K562 (cell line): ENCODE results near the gene NEDD8. TPM values are rescaled to one million over a fixed set of nuclear protein-coding genes. Genes with fewer than 3 reads are reported as not detected.
"Not testable (repeated sequence)": the region's sequence is repeated elsewhere in the genome, so short reads cannot be mapped to it uniquely, and the experiment has no call there.

ENCODE experiments used
- ATAC-seq: fragments of 200-7000 bp; cut with Tn5 transposase; 3 replicates; pipeline ENCODE4 v1.9.1; 2020; ENCODE audit warnings: moderate library complexity
- BruUV-seq: library from RNA; stranded (reverse); fragments of 400-500 nt; replicated peaks from 2 replicates; lab custom pipeline; 2021; lab: Mats Ljungman, UMichigan
- CTCF ChIA-PET: fragments of 300-600 bp; formaldehyde crosslinking; extraction: SDS; loops from one replicate; lab custom pipeline; 2021; ENCODE audit warnings: low intra/inter-chr PET ratio; lab: Yijun Ruan, JAX
- POLR2A ChIA-PET: fragments of 300-600, 350-650 bp; sonication (Branson Sonifier 250); formaldehyde crosslinking; extraction: SDS; loops from one replicate; lab custom pipeline; 2021; ENCODE audit warnings: antibody characterized with exemption, inconsistent platforms; lab: Yijun Ruan, JAX
- DNase-seq, 4 experiments: peaks; one replicate each; pipeline versions ENCODE4 v3.0.0 to v3.0.0-alpha.2; 2011 to 2018; ENCODE audit warnings: low spot score in 3 of 4, mixed read lengths in 3 of 4; ENCODE audit errors: extremely low read depth in 1 of 4
- FAIRE-seq: peaks from 2 replicates; lab custom pipeline; 2011; peaks lifted over from hg19 to GRCh38; lab: Jason Lieb, UNC
- H2AFZ ChIP-seq: 2 replicates; pipeline ENCODE4 v1.6.0; 2011; ENCODE audit warnings: low read depth, low read length, control low read depth, inconsistent platforms
- H3K27ac ChIP-seq: fragments of 200-600 bp; 3 replicates; pipeline ENCODE4 v1.8.0; 2011; ENCODE audit warnings: low read depth, mild to moderate bottlenecking, control low read depth, inconsistent platforms, low read length, moderate library complexity, mixed read lengths; ENCODE audit errors: extremely low read depth
- H3K27me3 ChIP-seq, 2 experiments: fragments of 300-600 bp in 1 of 2; 2 replicates in 1 of 2; 3 replicates in 1 of 2; pipeline versions ENCODE4 v1.6.0 to v1.8.0; 2011; ENCODE audit warnings: inconsistent platforms in 2 of 2, low read length in 2 of 2, mild to moderate bottlenecking in 1 of 2, mixed read lengths in 1 of 2, moderate library complexity in 1 of 2; ENCODE audit not compliant: control insufficient read depth in 2 of 2, insufficient read depth in 2 of 2
- H3K36me3 ChIP-seq: fragments of 300-600 bp; 3 replicates; pipeline ENCODE4 v1.8.0; 2011; ENCODE audit warnings: mild to moderate bottlenecking, low read length, inconsistent platforms; ENCODE audit not compliant: control insufficient read depth, insufficient read depth
- H3K4me1 ChIP-seq, 2 experiments: fragments of 200-600 bp in 1 of 2; replicated peaks in 1 of 2; 2 replicates in 1 of 2; 3 replicates in 1 of 2; pipeline versions ENCODE4 v1.5.1 to v1.8.0; 2011; ENCODE audit warnings: inconsistent platforms in 2 of 2, low read length in 2 of 2, mild to moderate bottlenecking in 1 of 2, mixed read lengths in 1 of 2, moderate library complexity in 1 of 2; ENCODE audit not compliant: control insufficient read depth in 2 of 2, insufficient read depth in 2 of 2
- H3K4me2 ChIP-seq: 2 replicates; pipeline ENCODE4 v1.6.1; 2011; ENCODE audit warnings: low read length, control low read depth, inconsistent platforms, mixed read lengths; ENCODE audit not compliant: insufficient read depth
- H3K4me3 ChIP-seq: fragments of 200-600 bp; sonication (generic), shearing (Covaris generic); 2 replicates; pipeline ENCODE4 v1.5.1; 2016; ENCODE audit warnings: control low read depth, inconsistent platforms
- H3K79me2 ChIP-seq: fragments of 200-600 bp; 3 replicates; pipeline ENCODE4 v1.8.0; 2011; ENCODE audit warnings: low read length, inconsistent platforms; ENCODE audit not compliant: control insufficient read depth, insufficient read depth
- H3K9ac ChIP-seq, 2 experiments: 2 replicates each; pipeline versions ENCODE4 v1.6.0 to v1.6.1; 2011; ENCODE audit warnings: low read depth in 2 of 2, low read length in 2 of 2, control low read depth in 1 of 2, inconsistent platforms in 1 of 2, mild to moderate bottlenecking in 1 of 2, mixed read lengths in 1 of 2; ENCODE audit not compliant: insufficient read depth in 1 of 2
- H3K9me1 ChIP-seq: one replicate; pipeline ENCODE4 v1.6.0; 2011; ENCODE audit warnings: inconsistent platforms, mild to moderate bottlenecking, low read length, moderate library complexity; ENCODE audit not compliant: control insufficient read depth, insufficient read depth
- H3K9me3 ChIP-seq: replicated peaks from 2 replicates; pipeline ENCODE4 v1.5.1; 2011; ENCODE audit warnings: low read depth, low read length, inconsistent platforms; ENCODE audit not compliant: control insufficient read depth, insufficient read depth
- H4K20me1 ChIP-seq: replicated peaks from 2 replicates; pipeline ENCODE4 v1.6.1; 2011; ENCODE audit warnings: low read length, inconsistent platforms, mixed read lengths; ENCODE audit not compliant: control insufficient read depth, insufficient read depth
- MEF2D ChIP-seq: conservative IDR thresholded peaks from 2 replicates; pipeline ENCODE4 v1.6.1; 2016; ENCODE audit warnings: low read depth, missing genetic modification characterization, missing compliant biosample characterization
- NFIC ChIP-seq: fragments of 450-650 bp; IDR thresholded peaks from 2 replicates; pipeline ENCODE4 v1.6.1; 2017; ENCODE audit warnings: mild to moderate bottlenecking, inconsistent platforms
- POLR2G ChIP-seq: fragments of 200-400 bp; formaldehyde crosslinking; IDR thresholded peaks from 2 replicates; pipeline ENCODE4 v1.6.1; 2017; ENCODE audit warnings: low read depth, mild to moderate bottlenecking, antibody characterized with exemption, low read length, moderate library complexity
- TRIM28 ChIP-seq: fragments of 450-650 bp; IDR thresholded peaks from 2 replicates; pipeline ENCODE4 v1.6.1; 2017
- WGBS: fragments of 100-300 bp; shearing (Covaris generic); methylation state at CpG from one replicate; pipeline ENCODE4 v1.1.6; 2016; ENCODE audit warnings: low coverage, mixed read lengths; ENCODE audit not compliant: insufficient coverage; ENCODE audit errors: missing lambda C conversion rate; 5-methylcytosine and 5-hydroxymethylcytosine counted together
- in situ Hi-C: fragments of 300-500 bp; cut with MboI; formaldehyde crosslinking; loops from 4 replicates; pipeline ENCODE4 v1.15.0; 2018; ENCODE audit warnings: inconsistent platforms, mixed read lengths
- intact Hi-C: fragments of 100-400 bp; cut with micrococcal nuclease; formaldehyde crosslinking; loops from 2 replicates; pipeline ENCODE4 v1.14.2; 2022
- polyA plus RNA-seq, 8 experiments: library from polyadenylated mRNA; depleted of rRNA in 4 of 8; stranded (reverse) in 5 of 8; unstranded in 3 of 8; fragments of >200 nt; fragmentation: Nextera tagmentation in 2 of 8; fragmentation: Illumina TruSeq in 1 of 8; extraction: Ambion mirVana in 2 of 8; extraction: Trizol in 1 of 8; gene quantifications; 2 replicates each; pipeline versions ENCODE4 v1.2.1 to v1.2.3, GENCODE V29; 2011 to 2014; ENCODE audit warnings: inconsistent platforms in 1 of 8, missing spikeins in 1 of 8
- total RNA-seq, 7 experiments: library from RNA; depleted of rRNA in 6 of 7; stranded (reverse); fragments of >200 nt in 6 of 7; fragmentation: Illumina TruSeq in 2 of 7; extraction: Trizol in 2 of 7; gene quantifications; 2 replicates each; pipeline versions ENCODE4 v1.2.1 to v1.2.3, GENCODE V29; 2011 to 2021; ENCODE audit warnings: low replicate concordance in 1 of 7
- TF ChIP-seq, protein P1 (sequence below): fragments of 250-450 bp; sonication (Bioruptor Pico); IDR thresholded peaks from 2 replicates; pipeline ENCODE4 v1.9.0; 2021; ENCODE audit warnings: mild to moderate bottlenecking
- TF ChIP-seq, protein P2 (sequence below), 3 experiments: fragments of 200-800 bp in 1 of 3; fragments of 250-450 bp in 1 of 3; fragments of 450-650 bp in 1 of 3; sonication (Bioruptor Pico) in 1 of 3; sonication (Bioruptor generic) in 1 of 3; formaldehyde crosslinking in 1 of 3; IDR thresholded peaks; 2 replicates each; pipeline versions ENCODE4 v1.6.1 to v1.8.0; 2016 to 2022; ENCODE audit warnings: mild to moderate bottlenecking in 2 of 3, missing genetic modification characterization in 2 of 3, missing compliant biosample characterization in 1 of 3, moderate library complexity in 1 of 3
- TF ChIP-seq, protein P3 (sequence below), 2 experiments: IDR thresholded peaks; 2 replicates each; pipeline ENCODE4 v1.6.1; 2011; ENCODE audit warnings: borderline replicate concordance in 1 of 2, control low read depth in 1 of 2, low read depth in 1 of 2, low read length in 1 of 2, mild to moderate bottlenecking in 1 of 2, mixed read lengths in 1 of 2, moderate library complexity in 1 of 2; ENCODE audit not compliant: insufficient read depth in 1 of 2, insufficient read length in 1 of 2, poor library complexity in 1 of 2, severe bottlenecking in 1 of 2; ENCODE audit errors: extremely low read depth in 1 of 2

NEDD8 gene
- total and polyA plus RNA-seq, 9 of the 15 experiments (the other 6 are each of a cell fraction or from before 2014, with no cell fraction given), result 142 to 691 (median 260) TPM

DNA sequence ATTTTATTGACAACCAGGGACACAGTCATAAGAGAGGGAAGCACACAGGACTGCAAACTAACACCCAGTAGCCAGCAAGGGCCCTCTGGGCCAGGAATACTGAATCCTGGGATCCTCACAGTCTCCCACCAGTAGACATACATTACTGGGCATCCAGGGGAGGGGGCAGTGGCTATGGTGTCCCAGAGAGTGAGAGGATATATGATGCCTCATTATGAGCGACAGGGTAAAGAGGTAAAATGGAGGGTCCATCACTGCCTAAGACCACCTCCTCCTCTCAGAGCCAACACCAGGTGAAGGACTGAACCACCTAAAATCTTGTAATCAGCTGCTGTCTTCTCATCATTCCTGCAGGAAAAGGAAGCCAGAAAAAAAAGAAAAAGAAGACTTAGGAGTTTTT lies 15.3 kb downstream of the NEDD8 start:
- DNase-seq, H3K4me3 ChIP-seq, FAIRE-seq, H3K27ac ChIP-seq, H3K9me3 ChIP-seq, H3K9ac ChIP-seq, CTCF ChIA-PET, H4K20me1 ChIP-seq, H2AFZ ChIP-seq, H3K4me2 ChIP-seq, BruUV-seq, ATAC-seq, H3K27me3 ChIP-seq, H3K9me1 ChIP-seq, in situ Hi-C loops: not testable (repeated sequence)
- Histone ChIP-seq H3K79me2 (peaks cover 23% of the 10 kb centered on the region), H3K4me1 (peaks cover 4 to 11% of the 10 kb centered on the region in 2 experiments; a peak in 4 of 5 replicates), H3K36me3 (peaks cover 16% of the 10 kb centered on the region; the same call in 2 of the 3 replicates)
- POLR2A ChIA-PET, result interaction anchor here (0.6 to 0.7 kb wide), 2 partner anchors 27 to 28 kb away, joined by 3 read pairs; no protein-coding TSS in a partner anchor
- intact Hi-C loops, result loop anchor here (1.0 to 2.0 kb wide), 2 partner anchors 16 to 80 kb away; partner anchors contain the start of genes GMPR2 and NEDD8
- WGBS, result 50% methylated on average over 1 of the region's 1 CpG

DNA sequence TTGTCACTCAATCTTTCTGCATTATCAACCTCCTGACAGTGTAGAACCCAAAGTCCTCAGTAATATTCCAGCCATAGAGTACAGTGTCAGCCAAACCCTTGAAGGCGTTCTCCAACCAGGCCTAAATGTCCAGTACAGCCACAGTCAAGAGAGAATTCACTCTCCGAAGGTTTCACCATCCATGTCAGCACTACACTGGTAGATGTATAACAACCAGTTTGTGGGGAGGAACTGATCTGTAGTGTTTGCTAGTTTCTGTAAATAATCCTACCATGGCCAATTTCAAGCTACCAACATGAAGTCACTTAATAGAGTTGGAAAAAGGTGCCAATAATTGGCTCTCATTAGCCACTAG lies 15.8 kb downstream of the NEDD8 start:
- Histone ChIP-seq H4K20me1 (no peaks in the 10 kb centered on the region), H3K9me1 (no peaks in the 10 kb centered on the region), H3K9ac (no peak overlapping the region), H2AFZ (no peak overlapping the region), H3K9me3 (no peaks in the 10 kb centered on the region), H3K4me2 (peak overlapping the region; percentile 95; the same call in 1 of the 2 replicates), H3K27me3 (no peaks in the 10 kb centered on the region), H3K27ac (no peak overlapping the region), H3K4me1 (peaks cover 4 to 11% of the 10 kb centered on the region in 2 experiments; a peak in 4 of 5 replicates), H3K4me3 (no peak overlapping the region), H3K79me2 (peaks cover 28% of the 10 kb centered on the region), H3K36me3 (peaks cover 22% of the 10 kb centered on the region; the same call in 2 of the 3 replicates)
- BruUV-seq, result no TSS peak
- ATAC-seq (no peak), FAIRE-seq (no peak), DNase-seq (no peak)
- in situ Hi-C loops, result no loop called here
- ChIA-PET CTCF (interaction anchor here (1.3 kb wide), 1 partner anchor 80 kb away, joined by 4 read pairs; no protein-coding TSS in a partner anchor), POLR2A (interaction anchor here (1.0 to 3.6 kb wide), 4 partner anchors 9 to 26 kb away, joined by 3 to 21 read pairs (median 5); partner anchors contain the start of genes TINF2 and TM9SF1)
- 52% methylated on average over 2 of the region's 2 CpGs for WGBS
- intact Hi-C loops, result loop anchor here (1.0 to 2.0 kb wide), 2 partner anchors 16 to 81 kb away; partner anchors contain the start of genes GMPR2 and NEDD8
- TF ChIP-seq TRIM28, result no peak
- TF ChIP-seq, protein P1, sequence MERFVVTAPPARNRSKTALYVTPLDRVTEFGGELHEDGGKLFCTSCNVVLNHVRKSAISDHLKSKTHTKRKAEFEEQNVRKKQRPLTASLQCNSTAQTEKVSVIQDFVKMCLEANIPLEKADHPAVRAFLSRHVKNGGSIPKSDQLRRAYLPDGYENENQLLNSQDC, result no peak
- TF ChIP-seq, protein P2, sequence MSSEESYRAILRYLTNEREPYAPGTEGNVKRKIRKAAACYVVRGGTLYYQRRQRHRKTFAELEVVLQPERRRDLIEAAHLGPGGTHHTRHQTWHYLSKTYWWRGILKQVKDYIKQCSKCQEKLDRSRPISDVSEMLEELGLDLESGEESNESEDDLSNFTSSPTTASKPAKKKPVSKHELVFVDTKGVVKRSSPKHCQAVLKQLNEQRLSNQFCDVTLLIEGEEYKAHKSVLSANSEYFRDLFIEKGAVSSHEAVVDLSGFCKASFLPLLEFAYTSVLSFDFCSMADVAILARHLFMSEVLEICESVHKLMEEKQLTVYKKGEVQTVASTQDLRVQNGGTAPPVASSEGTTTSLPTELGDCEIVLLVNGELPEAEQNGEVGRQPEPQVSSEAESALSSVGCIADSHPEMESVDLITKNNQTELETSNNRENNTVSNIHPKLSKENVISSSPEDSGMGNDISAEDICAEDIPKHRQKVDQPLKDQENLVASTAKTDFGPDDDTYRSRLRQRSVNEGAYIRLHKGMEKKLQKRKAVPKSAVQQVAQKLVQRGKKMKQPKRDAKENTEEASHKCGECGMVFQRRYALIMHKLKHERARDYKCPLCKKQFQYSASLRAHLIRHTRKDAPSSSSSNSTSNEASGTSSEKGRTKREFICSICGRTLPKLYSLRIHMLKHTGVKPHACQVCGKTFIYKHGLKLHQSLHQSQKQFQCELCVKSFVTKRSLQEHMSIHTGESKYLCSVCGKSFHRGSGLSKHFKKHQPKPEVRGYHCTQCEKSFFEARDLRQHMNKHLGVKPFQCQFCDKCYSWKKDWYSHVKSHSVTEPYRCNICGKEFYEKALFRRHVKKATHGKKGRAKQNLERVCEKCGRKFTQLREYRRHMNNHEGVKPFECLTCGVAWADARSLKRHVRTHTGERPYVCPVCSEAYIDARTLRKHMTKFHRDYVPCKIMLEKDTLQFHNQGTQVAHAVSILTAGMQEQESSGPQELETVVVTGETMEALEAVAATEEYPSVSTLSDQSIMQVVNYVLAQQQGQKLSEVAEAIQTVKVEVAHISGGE (CRISPR knock-in tag; IDR thresholded peaks at IDR 0.05), result no peak
- TF ChIP-seq NFIC, result no peak
- TF ChIP-seq, protein P3, sequence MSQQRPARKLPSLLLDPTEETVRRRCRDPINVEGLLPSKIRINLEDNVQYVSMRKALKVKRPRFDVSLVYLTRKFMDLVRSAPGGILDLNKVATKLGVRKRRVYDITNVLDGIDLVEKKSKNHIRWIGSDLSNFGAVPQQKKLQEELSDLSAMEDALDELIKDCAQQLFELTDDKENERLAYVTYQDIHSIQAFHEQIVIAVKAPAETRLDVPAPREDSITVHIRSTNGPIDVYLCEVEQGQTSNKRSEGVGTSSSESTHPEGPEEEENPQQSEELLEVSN (IDR thresholded peaks at IDR 0.05; ENCODE audit: borderline replicate concordance in 1 of 2, extremely low read depth in 1 of 2, insufficient read depth in 1 of 2, insufficient read length in 1 of 2, low read depth in 1 of 2, low read length in 1 of 2, poor library complexity in 1 of 2, severe bottlenecking in 1 of 2), result no peak
- TF ChIP-seq POLR2G, result no peak
- no peak for TF ChIP-seq MEF2D
